ENCODE measurements around the gene ZIC1. TPM values are rescaled to one million over a fixed set of nuclear protein-coding genes. Genes with fewer than 3 reads are reported as not detected.

ZIC1 gene
- total and polyA plus RNA-seq, 2 of the 13 experiments (the other 11 are each of a cell fraction or from before 2014, with no cell fraction given), result not detected

GRCh38 chr3:147421184-147421912, 12.2 kb downstream of the ZIC1 start (continued):
- TF ChIP-seq SNAPC4 (CRISPR knock-in tag; IDR thresholded peaks at IDR 0.05), result no peak
- no peak for TF ChIP-seq ZNF839 (CRISPR knock-in tag; IDR thresholded peaks at IDR 0.05; ENCODE audit: borderline replicate concordance)
- no peak for TF ChIP-seq JARID2 (CRISPR knock-in tag; IDR thresholded peaks at IDR 0.05; ENCODE audit: insufficient replicate concordance)
- TF ChIP-seq RNF219 (CRISPR knock-in tag; IDR thresholded peaks at IDR 0.05), result no peak
- no peak for TF ChIP-seq SMAD1 (CRISPR knock-in tag; IDR thresholded peaks at IDR 0.05; ENCODE audit: borderline replicate concordance, low read depth)
- no peak for TF ChIP-seq SCMH1 (CRISPR knock-in tag; IDR thresholded peaks at IDR 0.05; ENCODE audit: borderline replicate concordance)
